SK-N-SH treated with all-trans-retinoic acid at 6 μM for 48 hours (cell line): ENCODE measurements around the gene LRRC17.

Experiments used
- ARNTL ChIP-seq: fragments of 450-650 bp; formaldehyde crosslinking; IDR thresholded peaks from 2 replicates; pipeline ENCODE4 v1.5.0; 2020; ENCODE audit warnings: low read depth, mild to moderate bottlenecking, moderate library complexity, borderline replicate concordance
- CREB5 ChIP-seq: fragments of 250-450 bp; sonication (Bioruptor Pico); IDR thresholded peaks from 2 replicates; pipeline ENCODE4 v1.5.1; 2020; ENCODE audit warnings: low read depth, mild to moderate bottlenecking, moderate library complexity
- CSDC2 ChIP-seq: fragments of 250-450 bp; sonication (Bioruptor Pico); IDR thresholded peaks from 2 replicates; pipeline ENCODE4 v1.5.0; 2020; ENCODE audit warnings: mild to moderate bottlenecking, moderate library complexity
- POU6F1 ChIP-seq: fragments of 250-450 bp; sonication (Bioruptor Pico); IDR thresholded peaks from 2 replicates; pipeline ENCODE4 v1.8.0; 2021; ENCODE audit warnings: low read depth, mild to moderate bottlenecking, moderate library complexity, borderline replicate concordance
- RARB ChIP-seq: fragments of 250-450 bp; sonication (Bioruptor Pico); IDR thresholded peaks from 2 replicates; pipeline ENCODE4 v1.8.0; 2021; ENCODE audit warnings: mild to moderate bottlenecking, moderate library complexity
- SNAI2 ChIP-seq: fragments of 250-450 bp; sonication (Bioruptor Pico); IDR thresholded peaks from 2 replicates; pipeline ENCODE4 v1.5.0; 2020; ENCODE audit warnings: mild to moderate bottlenecking, moderate library complexity
- TSHZ2 ChIP-seq: fragments of 250-450 bp; sonication (Bioruptor Pico); IDR thresholded peaks from 2 replicates; pipeline ENCODE4 v1.5.0; 2020; ENCODE audit warnings: mild to moderate bottlenecking, moderate library complexity
- ZC3H10 ChIP-seq: fragments of 250-450 bp; sonication (Bioruptor Pico); IDR thresholded peaks from 2 replicates; pipeline ENCODE4 v1.5.1; 2021; ENCODE audit warnings: mild to moderate bottlenecking, moderate library complexity
- ZNF70 ChIP-seq: fragments of 450-650 bp; formaldehyde crosslinking; IDR thresholded peaks from 2 replicates; pipeline ENCODE4 v1.5.0; 2020; ENCODE audit warnings: mild to moderate bottlenecking, moderate library complexity

GRCh38 chr7:102908676-102909075 lies 4.1 kb upstream of the LRRC17 start:
- TF ChIP-seq ARNTL (no peak), CREB5 (CRISPR knock-in tag) (no peak), CSDC2 (no peak), RARB (CRISPR knock-in tag) (no peak), SNAI2 (CRISPR knock-in tag) (no peak), ZNF70 (CRISPR knock-in tag) (no peak), POU6F1 (CRISPR knock-in tag) (no peak), TSHZ2 (no peak), ZC3H10 (CRISPR knock-in tag) (no peak)
